GM23338 (cell line): ENCODE measurements around the gene IFNL1. TPM values are rescaled to one million over a fixed set of nuclear protein-coding genes. Genes with fewer than 3 reads are reported as not detected.

Source experiments
- ATAC-seq: fragments of 200-7000 bp; cut with Tn5 transposase; 3 replicates; pipeline ENCODE4 v1.9.1; 2020
- DNase-seq: peaks from one replicate; pipeline ENCODE4 v3.0.0-alpha.2; 2015; ENCODE audit warnings: low spot score
- H2AFZ ChIP-seq: fragments of 200-600 bp; sonication (generic); 2 replicates; pipeline ENCODE4 v1.8.0; 2016; ENCODE audit warnings: antibody characterized with exemption, mild to moderate bottlenecking, moderate library complexity
- H3F3A ChIP-seq: fragments of 200-600 bp; sonication (generic); replicated peaks from 2 replicates; pipeline ENCODE4 v1.8.0; 2017; ENCODE audit warnings: antibody characterized with exemption, mixed run types, low read depth
- H3K27ac ChIP-seq: fragments of 200-600 bp; sonication (generic); 2 replicates; pipeline ENCODE4 v1.6.1; 2016; ENCODE audit warnings: low read depth
- H3K27me3 ChIP-seq: fragments of 200-600 bp; sonication (generic); 2 replicates; pipeline ENCODE4 v1.8.0; 2016; ENCODE audit warnings: mild to moderate bottlenecking, mixed run types, moderate library complexity; ENCODE audit not compliant: insufficient read depth
- H3K36me3 ChIP-seq: fragments of 200-600 bp; sonication (generic); 2 replicates; pipeline ENCODE4 v1.8.0; 2016; ENCODE audit warnings: mild to moderate bottlenecking; ENCODE audit not compliant: insufficient read depth
- H3K4me1 ChIP-seq: fragments of 200-600 bp; sonication (generic); 2 replicates; pipeline ENCODE4 v1.8.0; 2016; ENCODE audit warnings: mild to moderate bottlenecking, moderate library complexity; ENCODE audit not compliant: insufficient read depth
- H3K4me2 ChIP-seq: fragments of 200-600 bp; sonication (generic); 2 replicates; pipeline ENCODE4 v1.7.1; 2017; ENCODE audit warnings: mixed run types
- H3K4me3 ChIP-seq: fragments of 200-600 bp; sonication (generic); 2 replicates; pipeline ENCODE4 v1.6.1; 2016; ENCODE audit warnings: mixed run types
- H3K79me2 ChIP-seq: fragments of 200-600 bp; sonication (generic); replicated peaks from 2 replicates; pipeline ENCODE4 v1.8.0; 2017; ENCODE audit warnings: mild to moderate bottlenecking; ENCODE audit not compliant: insufficient read depth
- H3K9me2 ChIP-seq: fragments of 200-600 bp; sonication (generic); 2 replicates; pipeline ENCODE4 v1.8.0; 2017; ENCODE audit not compliant: insufficient read depth
- H4K20me1 ChIP-seq: fragments of 200-600 bp; sonication (generic); replicated peaks from 2 replicates; pipeline ENCODE4 v1.8.0; 2017; ENCODE audit warnings: mild to moderate bottlenecking; ENCODE audit not compliant: insufficient read depth
- H3K27ac Mint-ChIP-seq: 2 replicates; pipeline ENCODE4 v1.8.0; 2020; ENCODE audit warnings: inconsistent platforms, mild to moderate bottlenecking, moderate library complexity, mixed read lengths
- H3K27me3 Mint-ChIP-seq: 3 replicates; pipeline ENCODE4 v1.8.0; 2022; ENCODE audit warnings: low read depth, mild to moderate bottlenecking, moderate library complexity, mixed read lengths, inconsistent platforms; ENCODE audit not compliant: insufficient read depth, poor library complexity
- H3K36me3 Mint-ChIP-seq: 3 replicates; pipeline ENCODE4 v1.8.0; 2021; ENCODE audit warnings: low read depth, mild to moderate bottlenecking, inconsistent platforms, moderate library complexity, mixed read lengths
- H3K4me1 Mint-ChIP-seq: 3 replicates; pipeline ENCODE4 v1.8.0; 2020; ENCODE audit warnings: mild to moderate bottlenecking, inconsistent platforms, mixed read lengths
- H3K4me3 Mint-ChIP-seq: 3 replicates; pipeline ENCODE4 v1.8.0; 2021; ENCODE audit warnings: moderate library complexity, mild to moderate bottlenecking, inconsistent platforms, mixed read lengths
- H3K9me3 Mint-ChIP-seq: 3 replicates; pipeline ENCODE4 v1.8.0; 2020; ENCODE audit warnings: moderate library complexity, mild to moderate bottlenecking, inconsistent platforms, mixed read lengths
- CREB1 ChIP-seq: fragments of 250-450 bp; sonication (Bioruptor Pico); IDR thresholded peaks from 2 replicates; pipeline ENCODE4 v1.5.0; 2020; ENCODE audit warnings: low read depth, mild to moderate bottlenecking, moderate library complexity
- ETS1 ChIP-seq: IDR thresholded peaks from 2 replicates; pipeline ENCODE4 v1.6.1; 2016; ENCODE audit warnings: antibody characterized with exemption
- EZH2 ChIP-seq: fragments of 200-600 bp; sonication (generic); IDR thresholded peaks from one replicate; pipeline ENCODE4 v1.8.0; 2017; ENCODE audit warnings: antibody characterized with exemption, mild to moderate bottlenecking, low read depth; ENCODE audit not compliant: unreplicated experiment
- JUNB ChIP-seq: IDR thresholded peaks from one replicate; pipeline ENCODE4 v1.6.1; 2016; ENCODE audit warnings: antibody characterized with exemption; ENCODE audit not compliant: unreplicated experiment
- NANOG ChIP-seq: IDR thresholded peaks from 2 replicates; pipeline ENCODE4 v1.6.1; 2016; ENCODE audit warnings: antibody characterized with exemption, borderline replicate concordance
- POLR2AphosphoS5 ChIP-seq: IDR thresholded peaks from 2 replicates; pipeline ENCODE4 v1.6.1; 2016; ENCODE audit warnings: antibody characterized with exemption, low read depth
- STAT1 ChIP-seq: IDR thresholded peaks from one replicate; pipeline ENCODE4 v1.6.1; 2016; ENCODE audit warnings: antibody characterized with exemption; ENCODE audit not compliant: unreplicated experiment
- ZNF114 ChIP-seq: fragments of 250-450 bp; sonication (Bioruptor Pico); IDR thresholded peaks from 2 replicates; pipeline ENCODE4 v1.5.0; 2020; ENCODE audit warnings: mild to moderate bottlenecking, moderate library complexity
- ZNF331 ChIP-seq: fragments of 250-450 bp; sonication (Bioruptor Pico); IDR thresholded peaks from 2 replicates; pipeline ENCODE4 v1.5.0; 2020; ENCODE audit warnings: low read depth, mild to moderate bottlenecking, moderate library complexity
- ZNF462 ChIP-seq: fragments of 250-450 bp; sonication (Bioruptor Pico); IDR thresholded peaks from 2 replicates; pipeline ENCODE4 v1.5.0; 2020; ENCODE audit warnings: mild to moderate bottlenecking, moderate library complexity
- polyA plus RNA-seq: library from polyadenylated mRNA; unstranded; fragments of >200 nt; fragmentation: Nextera tagmentation; extraction: Ambion mirVana; gene quantifications from 2 replicates; pipeline ENCODE4 v1.2.1, GENCODE V29; 2016
- total RNA-seq: library from RNA; depleted of rRNA; stranded (reverse); fragments of >200 nt; shearing (Covaris generic); gene quantifications from 2 replicates; pipeline ENCODE4 v1.2.3, GENCODE V29; 2014

Gene IFNL1
- total and polyA plus RNA-seq, 2 experiments from 2014 or later, result not detected

- Histone ChIP-seq H3K36me3 (0 out of 2 replicates have a peak, but pooled peaks cover 3% of the 10 kb centered on the region), H3K79me2 (peaks cover 5% of the 10 kb centered on the region; the same call in 1 of the 2 replicates), H3K4me3 (no peak overlapping the region), H4K20me1 (no peaks in the 10 kb centered on the region; the same call in 1 of the 2 replicates), H3K9me2 (no peaks in the 10 kb centered on the region), H3K27me3 (peaks cover 7% of the 10 kb centered on the region; the same call in 1 of the 2 replicates), H3K4me1 (peaks cover 7% of the 10 kb centered on the region), H2AFZ (no peak overlapping the region), H3K4me2 (no peak overlapping the region), H3F3A (no peaks in the 10 kb centered on the region), H3K27ac (no peak overlapping the region)
- ATAC-seq (no peak), DNase-seq (no peak)
- H3K27ac Mint-ChIP-seq, result no peak overlapping the region
- no peak overlapping the region for H3K4me3 Mint-ChIP-seq
- H3K36me3 Mint-ChIP-seq, result peaks cover 8% of the 10 kb centered on the region
- H3K27me3 Mint-ChIP-seq, result peaks cover 9% of the 10 kb centered on the region
- no peaks in the 10 kb centered on the region for H3K9me3 Mint-ChIP-seq
- H3K4me1 Mint-ChIP-seq, result peaks cover 10% of the 10 kb centered on the region
- no peak for TF ChIP-seq ZNF462 (CRISPR knock-in tag)
- TF ChIP-seq JUNB, result no peak
Observed at GRCh38 chr19:39315933-39316332, 19.7 kb downstream of the IFNL1 start.

GRCh38 chr19:39316627-39317321 is 20.6 kb downstream of the IFNL1 start:
- Histone ChIP-seq H3K4me2 (no peak overlapping the region), H3K4me3 (no peak overlapping the region), H3K27ac (no peak overlapping the region), H3K4me1 (peaks cover 7% of the 10 kb centered on the region), H4K20me1 (no peaks in the 10 kb centered on the region; the same call in 1 of the 2 replicates), H2AFZ (no peak overlapping the region), H3K36me3 (no peaks in the 10 kb centered on the region), H3K27me3 (peaks cover 7% of the 10 kb centered on the region; the same call in 1 of the 2 replicates), H3K79me2 (peaks cover 5% of the 10 kb centered on the region; the same call in 1 of the 2 replicates), H3K9me2 (no peaks in the 10 kb centered on the region), H3F3A (0 out of 2 replicates have a peak, but pooled peaks cover 2% of the 10 kb centered on the region)
- Mint-ChIP-seq H3K4me3 (no peak overlapping the region; the same call in 2 of the 3 replicates), H3K9me3 (peaks cover 4% of the 10 kb centered on the region; the same call in 1 of the 3 replicates), H3K4me1 (peaks cover 11% of the 10 kb centered on the region), H3K27me3 (peaks cover 17% of the 10 kb centered on the region), H3K27ac (no peak overlapping the region), H3K36me3 (peaks cover 5% of the 10 kb centered on the region; the same call in 1 of the 3 replicates)
- no peak for ATAC-seq
- DNase-seq, result no peak
- TF ChIP-seq ZNF114 (no peak), CREB1 (no peak), ZNF331 (CRISPR knock-in tag) (no peak), EZH2 (no peak), POLR2AphosphoS5 (no peak), ETS1 (no peak), STAT1 (no peak), NANOG (no peak)
